ENCODE results near the gene TRIM31.

DNA sequence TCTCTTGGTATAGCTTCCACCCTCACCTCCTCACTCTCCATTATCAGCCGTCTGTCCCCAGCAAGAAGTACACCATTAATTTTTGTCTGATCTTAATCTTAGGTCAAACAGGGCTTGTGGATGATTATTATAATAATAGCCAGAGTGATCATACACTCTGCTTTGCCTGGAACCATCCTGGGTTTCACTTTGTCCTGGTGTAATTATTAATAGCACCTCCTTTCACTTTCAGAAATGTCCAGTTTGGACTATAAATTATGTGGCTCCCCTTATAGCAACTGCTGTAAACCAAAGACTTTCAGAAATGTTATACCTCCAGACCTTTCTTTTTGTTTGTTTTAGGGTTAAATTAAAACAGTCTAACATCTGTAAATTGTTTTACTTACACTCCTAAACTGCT is 951 bp upstream of the TRIM31 start:
- TF ChIP-seq, protein P1, sequence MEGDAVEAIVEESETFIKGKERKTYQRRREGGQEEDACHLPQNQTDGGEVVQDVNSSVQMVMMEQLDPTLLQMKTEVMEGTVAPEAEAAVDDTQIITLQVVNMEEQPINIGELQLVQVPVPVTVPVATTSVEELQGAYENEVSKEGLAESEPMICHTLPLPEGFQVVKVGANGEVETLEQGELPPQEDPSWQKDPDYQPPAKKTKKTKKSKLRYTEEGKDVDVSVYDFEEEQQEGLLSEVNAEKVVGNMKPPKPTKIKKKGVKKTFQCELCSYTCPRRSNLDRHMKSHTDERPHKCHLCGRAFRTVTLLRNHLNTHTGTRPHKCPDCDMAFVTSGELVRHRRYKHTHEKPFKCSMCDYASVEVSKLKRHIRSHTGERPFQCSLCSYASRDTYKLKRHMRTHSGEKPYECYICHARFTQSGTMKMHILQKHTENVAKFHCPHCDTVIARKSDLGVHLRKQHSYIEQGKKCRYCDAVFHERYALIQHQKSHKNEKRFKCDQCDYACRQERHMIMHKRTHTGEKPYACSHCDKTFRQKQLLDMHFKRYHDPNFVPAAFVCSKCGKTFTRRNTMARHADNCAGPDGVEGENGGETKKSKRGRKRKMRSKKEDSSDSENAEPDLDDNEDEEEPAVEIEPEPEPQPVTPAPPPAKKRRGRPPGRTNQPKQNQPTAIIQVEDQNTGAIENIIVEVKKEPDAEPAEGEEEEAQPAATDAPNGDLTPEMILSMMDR (conservative IDR thresholded peaks at IDR 0.05) = no peak
- TF ChIP-seq ZFX (IDR thresholded peaks at IDR 0.05) = no peak

Data from C4-2B (cell line).